ENCODE results near the gene IBA57. TPM values are rescaled to one million over a fixed set of nuclear protein-coding genes. Genes with fewer than 3 reads are reported as not detected.

Gene IBA57
- total RNA-seq, 2 experiments from 2014 or later, result 9.7 to 10.8 TPM

GRCh38 chr1:228231189-228231588 is 65.6 kb downstream of the IBA57 start:
- Mint-ChIP-seq H3K4me1 (ENCODE audit: low read depth) (peaks cover 2% of the 10 kb centered on the region), H3K27me3 (no peaks in the 10 kb centered on the region), H3K9me3 (peaks cover 17% of the 10 kb centered on the region), H3K27ac (no peak overlapping the region), H3K4me3 (no peak overlapping the region), H3K36me3 (ENCODE audit: low read depth) (peaks cover 57% of the 10 kb centered on the region)
- intact Hi-C loops (cut with micrococcal nuclease), result no loop called here
- TF ChIP-seq CTCF (IDR thresholded peaks at IDR 0.05), result no peak
- CTCF ChIA-PET, result no interaction called here
- ATAC-seq (no peak), DNase-seq (no peak)
- POLR2A ChIA-PET, result no interaction called here

Other genes starting within 250 kb of the IBA57 start
- gene WNT9A, start 217.9 kb upstream of the IBA57 start, total RNA-seq, result not detected
- not detected for gene WNT3A, start 158.8 kb upstream of the IBA57 start, total RNA-seq
- 100 to 1,000 TPM; 349 to 350 TPM for gene ARF1, start 83.1 kb upstream of the IBA57 start, total RNA-seq
- gene C1orf35, start 62.5 kb upstream of the IBA57 start, total RNA-seq, result 10 to 100 TPM; 22.2 to 23.5 TPM
- 10 to 100 TPM; 67.8 to 68.3 TPM for gene MRPL55, start 56.5 kb upstream of the IBA57 start, total RNA-seq
- gene GUK1, start 25.5 kb upstream of the IBA57 start, total RNA-seq, result 100 to 1,000 TPM; 375 to 376 TPM
- gene GJC2, start 15.9 kb upstream of the IBA57 start, total RNA-seq, result 1 to 10 TPM; 3.4 to 3.5 TPM
- 10 to 100 TPM; 21.6 to 23.7 TPM for gene OBSCN, start 42.2 kb downstream of the IBA57 start, total RNA-seq
- gene TRIM11, start 241.0 kb downstream of the IBA57 start, total RNA-seq, result 10 to 100 TPM; 30.7 to 32.1 TPM

Data from activated CD8-positive, alpha-beta T cell treated with anti-CD3 and anti-CD28 coated beads for 36 hours (primary cell).